WTC11 (cell line): ENCODE data around the gene TMTC1.

Source experiments
- ZBTB43 ChIP-seq: sonication (generic); formaldehyde crosslinking; IDR thresholded peaks from 2 replicates; pipeline ENCODE4 v1.8.1; 2023; ENCODE audit warnings: mild to moderate bottlenecking, missing genetic modification reagents
- TF ChIP-seq, protein P1 (sequence below): sonication (generic); formaldehyde crosslinking; IDR thresholded peaks from 2 replicates; pipeline ENCODE4 v1.8.1; 2023; ENCODE audit warnings: mild to moderate bottlenecking, missing genetic modification reagents, moderate library complexity
- TF ChIP-seq, protein P2 (sequence below): sonication (generic); formaldehyde crosslinking; IDR thresholded peaks from 2 replicates; pipeline ENCODE4 v1.8.1; 2023; ENCODE audit warnings: mild to moderate bottlenecking, moderate library complexity, missing genetic modification reagents

DNA sequence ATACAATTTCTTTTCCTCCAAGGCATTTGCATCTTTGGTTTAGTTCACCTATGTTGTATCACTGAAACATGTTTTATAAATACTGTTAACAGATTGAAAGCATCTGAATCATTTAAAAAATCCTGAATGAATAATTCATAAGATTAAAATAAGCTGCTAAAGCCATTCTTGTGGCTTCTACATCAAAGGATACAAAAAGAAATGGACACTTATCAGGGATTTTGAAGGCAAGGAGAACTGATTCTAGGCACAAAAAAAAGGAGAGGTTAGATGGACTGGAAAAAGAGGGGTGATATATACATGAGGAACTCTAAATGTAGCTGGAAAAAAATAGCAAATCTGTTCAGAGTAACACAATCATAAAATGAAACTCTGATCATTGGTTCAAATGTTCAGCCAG lies 280.5 kb downstream of the TMTC1 start:
- TF ChIP-seq, protein P1, sequence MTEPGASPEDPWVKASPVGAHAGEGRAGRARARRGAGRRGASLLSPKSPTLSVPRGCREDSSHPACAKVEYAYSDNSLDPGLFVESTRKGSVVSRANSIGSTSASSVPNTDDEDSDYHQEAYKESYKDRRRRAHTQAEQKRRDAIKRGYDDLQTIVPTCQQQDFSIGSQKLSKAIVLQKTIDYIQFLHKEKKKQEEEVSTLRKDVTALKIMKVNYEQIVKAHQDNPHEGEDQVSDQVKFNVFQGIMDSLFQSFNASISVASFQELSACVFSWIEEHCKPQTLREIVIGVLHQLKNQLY = no peak
- no peak for TF ChIP-seq ZBTB43 (CRISPR knock-in tag)
- TF ChIP-seq, protein P2, sequence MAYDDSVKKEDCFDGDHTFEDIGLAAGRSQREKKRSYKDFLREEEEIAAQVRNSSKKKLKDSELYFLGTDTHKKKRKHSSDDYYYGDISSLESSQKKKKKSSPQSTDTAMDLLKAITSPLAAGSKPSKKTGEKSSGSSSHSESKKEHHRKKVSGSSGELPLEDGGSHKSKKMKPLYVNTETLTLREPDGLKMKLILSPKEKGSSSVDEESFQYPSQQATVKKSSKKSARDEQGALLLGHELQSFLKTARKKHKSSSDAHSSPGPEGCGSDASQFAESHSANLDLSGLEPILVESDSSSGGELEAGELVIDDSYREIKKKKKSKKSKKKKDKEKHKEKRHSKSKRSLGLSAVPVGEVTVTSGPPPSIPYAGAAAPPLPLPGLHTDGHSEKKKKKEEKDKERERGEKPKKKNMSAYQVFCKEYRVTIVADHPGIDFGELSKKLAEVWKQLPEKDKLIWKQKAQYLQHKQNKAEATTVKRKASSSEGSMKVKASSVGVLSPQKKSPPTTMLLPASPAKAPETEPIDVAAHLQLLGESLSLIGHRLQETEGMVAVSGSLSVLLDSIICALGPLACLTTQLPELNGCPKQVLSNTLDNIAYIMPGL (CRISPR knock-in tag) = no peak
